ENCODE results near the gene IL16.
"Not testable (repeated sequence)": the region's sequence is repeated elsewhere in the genome, so short reads cannot be mapped to it uniquely, and the experiment has no call there.

Gene IL16
- total RNA-seq = 59.7 to 598 (median 187) reads per million in 9 experiments

- Mint-ChIP-seq H3K27me3 (peaks cover 51 to 64% of the 10 kb centered on the region in 2 donors), H3K4me1 (ENCODE audit: low read depth in 2 of 2) (no peaks in the 10 kb centered on the region), H3K9me3 (no peaks in the 10 kb centered on the region), H3K27ac (no peak within 1 kb of the TSS), H3K36me3 (ENCODE audit: insufficient read depth) (no peaks in the 10 kb centered on the region), H3K4me3 (no peak within 1 kb of the TSS)
- ATAC-seq (replicated peaks) (no peak), DNase-seq (no peak)
Measured at GRCh38 chr15:81196576-81197254, at the start of gene IL16. Gene IL16, plus strand, starts transcription at chr15:81196879. Its CDS starts 28,521 bp downstream, at chr15:81225400.

GRCh38 chr15:81151389-81151788 lies 45.3 kb upstream of the IL16 start:
- Mint-ChIP-seq H3K9me3 (no peaks in the 10 kb centered on the region), H3K27ac (no peak overlapping the region), H3K4me3 (no peak overlapping the region), H3K36me3 (ENCODE audit: insufficient read depth) (no peaks in the 10 kb centered on the region), H3K4me1 (ENCODE audit: low read depth in 2 of 2) (no peaks in the 10 kb centered on the region), H3K27me3 (peaks cover 17 to 18% of the 10 kb centered on the region in 2 donors)
- DNase-seq (no peak), ATAC-seq (replicated peaks) (no peak)

GRCh38 chr15:81152339-81152738 lies 44.3 kb upstream of the IL16 start:
- Mint-ChIP-seq H3K36me3 (ENCODE audit: insufficient read depth) (no peaks in the 10 kb centered on the region), H3K4me3 (no peak overlapping the region), H3K27me3 (peaks cover 13 to 24% of the 10 kb centered on the region in 2 donors), H3K4me1 (ENCODE audit: low read depth in 2 of 2) (no peaks in the 10 kb centered on the region), H3K27ac (no peak overlapping the region), H3K9me3 (no peaks in the 10 kb centered on the region)
- no peak for DNase-seq
- ATAC-seq (replicated peaks) = no peak

GRCh38 chr15:81152799-81153198 lies 43.9 kb upstream of the IL16 start:
- DNase-seq (no peak), ATAC-seq (replicated peaks) (no peak)
- H3K27me3 Mint-ChIP-seq = peaks cover 11 to 24% of the 10 kb centered on the region in 2 donors

GRCh38 chr15:81155375-81156218 lies 41.1 kb upstream of the IL16 start:
- peak in 1 of 3 experiments; percentile 11 for DNase-seq
- no peak for ATAC-seq (replicated peaks)

More at GRCh38 chr15:81152799-81153198, 43.9 kb upstream of the IL16 start:
- no peaks in the 10 kb centered on the region for H3K4me1 Mint-ChIP-seq (ENCODE audit: low read depth in 2 of 2)
- H3K36me3 Mint-ChIP-seq (ENCODE audit: insufficient read depth) = no peaks in the 10 kb centered on the region
- H3K9me3 Mint-ChIP-seq = no peaks in the 10 kb centered on the region
- no peak overlapping the region for H3K27ac Mint-ChIP-seq
- no peak overlapping the region for H3K4me3 Mint-ChIP-seq

GRCh38 chr15:81156324-81156723 lies 40.4 kb upstream of the IL16 start:
- Mint-ChIP-seq H3K27ac (no peak overlapping the region), H3K4me3 (no peak overlapping the region), H3K27me3 (peaks cover 15 to 19% of the 10 kb centered on the region in 2 donors), H3K4me1 (ENCODE audit: low read depth in 2 of 2) (peaks cover under 1 to 2% of the 10 kb centered on the region in 2 donors), H3K36me3 (ENCODE audit: insufficient read depth) (no peaks in the 10 kb centered on the region), H3K9me3 (no peaks in the 10 kb centered on the region)
- no peak for DNase-seq
- ATAC-seq (replicated peaks) = no peak

More at GRCh38 chr15:81155375-81156218, 41.1 kb upstream of the IL16 start:
- Mint-ChIP-seq H3K4me1 (ENCODE audit: low read depth in 2 of 2) (peaks cover 0 to under 1% of the 10 kb centered on the region in 2 donors), H3K36me3 (ENCODE audit: insufficient read depth) (no peaks in the 10 kb centered on the region), H3K27me3 (peaks cover 11 to 19% of the 10 kb centered on the region in 2 donors), H3K4me3 (no peak overlapping the region), H3K27ac (no peak overlapping the region), H3K9me3 (no peaks in the 10 kb centered on the region)

- ATAC-seq (replicated peaks) (no peak), DNase-seq (no peak)
- H3K27ac Mint-ChIP-seq = no peak overlapping the region
- H3K9me3 Mint-ChIP-seq = no peaks in the 10 kb centered on the region
- H3K4me3 Mint-ChIP-seq = no peak overlapping the region
- H3K27me3 Mint-ChIP-seq = peaks cover 13 to 26% of the 10 kb centered on the region in 2 donors
- peaks cover 4 to 5% of the 10 kb centered on the region in 2 donors for H3K4me1 Mint-ChIP-seq (ENCODE audit: low read depth in 2 of 2)
- no peaks in the 10 kb centered on the region for H3K36me3 Mint-ChIP-seq (ENCODE audit: insufficient read depth)
Measured at GRCh38 chr15:81157195-81157938, 39.3 kb upstream of the IL16 start.

- no peaks in the 10 kb centered on the region for H3K9me3 Mint-ChIP-seq
Measured at GRCh38 chr15:81157939-81158223, 38.8 kb upstream of the IL16 start.

GRCh38 chr15:81158561-81158960 lies 38.1 kb upstream of the IL16 start:
- not testable (repeated sequence) for H3K4me3 Mint-ChIP-seq; DNase-seq; H3K27ac Mint-ChIP-seq; H3K9me3 Mint-ChIP-seq; H3K4me1 Mint-ChIP-seq (ENCODE audit: low read depth in 2 of 2); H3K36me3 Mint-ChIP-seq (ENCODE audit: insufficient read depth); ATAC-seq (replicated peaks)
- H3K27me3 Mint-ChIP-seq = peaks cover 16 to 32% of the 10 kb centered on the region in 2 donors

More at GRCh38 chr15:81157939-81158223, 38.8 kb upstream of the IL16 start:
- Mint-ChIP-seq H3K4me1 (ENCODE audit: low read depth in 2 of 2) (peaks cover 4 to 5% of the 10 kb centered on the region in 2 donors), H3K27ac (no peak overlapping the region), H3K4me3 (no peak overlapping the region), H3K36me3 (ENCODE audit: insufficient read depth) (no peaks in the 10 kb centered on the region), H3K27me3 (peaks cover 16 to 32% of the 10 kb centered on the region in 2 donors)
- ATAC-seq (replicated peaks) (no peak), DNase-seq (no peak)

GRCh38 chr15:81160312-81161159 lies 36.1 kb upstream of the IL16 start:
- no peak for ATAC-seq (replicated peaks)
- H3K4me3 Mint-ChIP-seq = no peak overlapping the region
- DNase-seq = no peak
- H3K9me3 Mint-ChIP-seq = no peaks in the 10 kb centered on the region
- H3K27me3 Mint-ChIP-seq = peaks cover 24 to 46% of the 10 kb centered on the region in 2 donors
- no peak overlapping the region for H3K27ac Mint-ChIP-seq
- H3K36me3 Mint-ChIP-seq (ENCODE audit: insufficient read depth) = no peaks in the 10 kb centered on the region
- H3K4me1 Mint-ChIP-seq (ENCODE audit: low read depth in 2 of 2) = peaks cover 4 to 5% of the 10 kb centered on the region in 2 donors

GRCh38 chr15:81161160-81161673 lies 35.5 kb upstream of the IL16 start:
- ATAC-seq (replicated peaks) (no peak), DNase-seq (no peak)
- H3K27ac Mint-ChIP-seq = peak overlapping the region in 1 of 2 donors; percentile 9
- H3K4me3 Mint-ChIP-seq = no peak overlapping the region
- H3K9me3 Mint-ChIP-seq = no peaks in the 10 kb centered on the region
- H3K27me3 Mint-ChIP-seq = peaks cover 24 to 46% of the 10 kb centered on the region in 2 donors
- H3K4me1 Mint-ChIP-seq (ENCODE audit: low read depth in 2 of 2) = peaks cover 4 to 5% of the 10 kb centered on the region in 2 donors
- H3K36me3 Mint-ChIP-seq (ENCODE audit: insufficient read depth) = no peaks in the 10 kb centered on the region

- Mint-ChIP-seq H3K9me3 (no peaks in the 10 kb centered on the region), H3K27me3 (peaks cover 24 to 45% of the 10 kb centered on the region in 2 donors), H3K4me1 (ENCODE audit: low read depth in 2 of 2) (peaks cover 4 to 5% of the 10 kb centered on the region in 2 donors), H3K36me3 (ENCODE audit: insufficient read depth) (no peaks in the 10 kb centered on the region), H3K27ac (peak overlapping the region in 1 of 2 donors; percentile 9), H3K4me3 (no peak overlapping the region)
- ATAC-seq (replicated peaks) (no peak), DNase-seq (no peak)
Measured at GRCh38 chr15:81161851-81162250, 34.8 kb upstream of the IL16 start.

Data from effector memory CD8-positive, alpha-beta T cell (primary cell).